Measurements from ENCODE around the gene PPP2R3C. TPM values are rescaled to one million over a fixed set of nuclear protein-coding genes. Genes with fewer than 3 reads are reported as not detected.
"Not testable (repeated sequence)": the region's sequence is repeated elsewhere in the genome, so short reads cannot be mapped to it uniquely, and the experiment has no call there.

The PPP2R3C gene
- total RNA-seq (2014; rRNA removed; shearing (Covaris generic)), result 20.8 and 24.2 TPM in 2 replicates
- polyA plus RNA-seq (2015; cell fraction: cytosol; rRNA removed), result 25.0 and 29.0 TPM in 2 replicates
- polyA plus RNA-seq (2015; cell fraction: nucleus; rRNA removed), result 17.6 and 20.6 TPM in 2 replicates

DNA sequence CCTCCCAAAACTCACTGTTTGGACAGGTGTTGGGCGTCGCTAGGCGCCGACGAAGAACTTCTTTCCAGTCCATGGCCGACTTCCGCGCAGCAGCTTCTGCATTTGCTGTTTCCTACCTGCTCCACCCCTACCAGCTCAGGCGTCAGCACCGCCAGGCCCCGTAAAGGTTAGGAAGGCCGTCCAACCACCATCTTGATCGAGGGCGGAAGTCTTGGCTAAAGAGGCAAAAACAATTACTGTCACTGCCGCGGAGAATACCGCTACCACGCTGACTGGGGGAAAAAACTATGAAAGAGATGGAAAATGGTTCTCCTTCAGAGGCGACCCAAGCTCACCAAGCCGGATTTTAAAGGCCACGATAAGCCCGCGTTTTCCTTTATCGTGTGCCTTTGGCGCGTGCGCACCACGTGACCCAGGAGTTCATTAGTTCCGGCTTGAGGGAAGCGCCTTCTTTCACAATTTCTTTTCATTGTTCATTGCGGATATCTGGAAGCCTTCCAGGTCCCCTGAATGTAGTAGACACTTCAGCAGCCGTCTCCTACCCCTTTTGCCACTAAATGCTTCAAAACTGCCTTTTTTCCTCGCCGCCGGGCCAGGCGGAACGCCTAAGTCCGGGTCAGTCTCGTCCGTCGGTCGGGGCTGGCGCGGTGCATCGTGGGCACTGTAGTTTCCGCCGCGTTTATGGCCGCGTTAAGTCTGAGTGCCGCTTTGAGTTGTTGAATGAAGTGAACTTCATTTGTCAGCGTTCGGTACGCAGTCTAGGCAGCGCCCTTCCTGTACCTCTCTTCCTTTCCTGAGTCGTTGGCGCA is at the start of gene PPP2R3C, which contains the start of gene PRORP:
Gene PPP2R3C, minus strand, starts transcription at position 104 of the 809 bp plus-strand sequence. Its CDS starts 31 bp downstream, at position 73.
Gene PRORP, plus strand, starts transcription at position 666 of the 809 bp plus-strand sequence. CDS start 694 bp downstream, outside the sequence.
- peak; percentile 97 for DNase-seq (ENCODE audit: low read depth)

DNA sequence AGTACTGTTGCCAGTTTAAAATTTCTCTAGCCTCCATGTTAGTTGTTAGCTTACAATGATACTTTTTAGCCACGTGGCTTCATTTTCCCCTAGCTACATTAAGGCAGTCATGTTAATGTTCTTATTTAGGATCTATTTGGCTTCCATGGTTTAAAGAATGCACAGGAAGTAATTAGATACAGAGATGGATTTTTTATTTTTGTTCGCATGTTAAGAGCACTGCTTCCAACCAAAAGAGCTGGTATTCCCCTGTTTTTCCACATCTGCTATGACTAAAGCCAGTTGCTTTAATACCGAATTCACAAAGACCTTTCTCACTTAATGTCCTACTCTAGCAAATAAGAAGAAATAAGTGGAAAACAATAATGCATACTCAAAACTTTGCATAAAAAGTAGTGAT is 45.7 kb upstream of the PPP2R3C start:
- DNase-seq (ENCODE audit: low read depth), result no peak

GRCh38 chr14:35164849-35165248 is 43.1 kb upstream of the PPP2R3C start:
- no peak for DNase-seq (ENCODE audit: low read depth)

DNA sequence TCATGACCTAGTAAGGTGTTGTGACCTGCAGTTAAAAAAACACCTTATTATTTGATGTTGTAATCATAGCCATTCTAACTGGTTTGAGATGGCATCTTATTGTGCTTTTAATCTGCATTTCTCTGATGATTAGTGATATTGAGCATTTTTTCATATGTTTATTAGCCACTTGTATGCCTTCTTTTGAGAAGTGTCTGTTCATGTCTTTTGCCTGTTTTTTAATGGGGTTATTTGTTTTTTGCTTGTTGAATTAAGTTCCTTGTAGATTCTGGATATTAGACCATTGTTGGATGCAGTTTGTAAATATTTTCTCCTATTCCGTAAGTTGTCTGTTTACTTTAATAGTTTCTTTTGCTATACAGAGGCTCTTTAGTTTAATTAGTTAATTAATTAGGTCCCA is 41.6 kb upstream of the PPP2R3C start:
- no peak for DNase-seq (ENCODE audit: low read depth)

DNA sequence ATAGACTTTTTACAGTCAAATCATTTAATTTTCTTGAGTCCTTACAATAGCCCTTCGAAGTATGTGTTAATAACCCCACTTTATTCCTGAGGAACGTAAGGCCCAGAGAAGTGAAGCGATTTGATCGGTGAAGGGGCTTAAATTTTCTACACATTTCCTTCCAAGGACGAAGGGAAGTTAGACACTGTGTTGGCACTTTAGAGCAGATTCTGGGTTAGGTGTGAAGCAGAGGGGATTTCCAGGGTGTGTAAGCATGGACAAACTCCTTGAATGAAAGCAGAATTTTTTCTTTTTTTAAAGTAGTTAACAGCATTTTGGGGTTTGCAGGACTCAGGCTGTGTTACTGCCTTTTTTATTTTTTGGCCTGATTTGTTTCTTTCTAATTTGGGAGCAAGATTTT is 39.4 kb upstream of the PPP2R3C start:
- no peak for DNase-seq (ENCODE audit: low read depth)

DNA sequence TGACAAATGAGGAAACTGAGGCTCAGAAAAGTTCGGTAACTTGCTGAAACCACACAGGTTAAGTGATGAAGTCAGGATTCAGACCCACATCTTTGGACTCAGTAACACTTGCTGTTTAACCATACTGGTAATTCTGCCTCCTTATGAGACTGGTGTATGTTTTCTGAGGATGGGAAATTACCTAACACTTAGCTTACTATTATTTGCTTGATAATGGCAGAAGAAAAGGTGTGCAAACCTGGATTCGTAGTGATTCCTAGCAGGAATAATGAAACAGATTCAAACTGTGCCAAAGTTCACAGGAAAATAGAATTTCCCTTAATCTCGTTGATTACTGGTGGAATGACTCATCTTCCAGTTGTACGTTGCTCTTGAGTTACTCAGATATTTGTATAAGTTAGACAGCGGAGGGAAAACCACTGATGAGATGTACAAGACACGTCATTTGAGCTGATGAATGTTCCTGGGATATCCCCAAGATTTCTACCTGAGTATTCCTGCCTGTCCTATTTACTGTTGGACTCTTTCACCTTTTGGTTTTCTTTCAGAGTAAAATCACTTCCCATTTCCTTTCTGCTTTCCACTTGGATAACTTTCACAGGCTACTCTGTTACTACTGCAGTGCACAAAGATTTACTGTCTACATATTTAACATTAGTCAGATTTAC is 38.1 kb upstream of the PPP2R3C start:
- DNase-seq (ENCODE audit: low read depth), result peak; percentile 92

DNA sequence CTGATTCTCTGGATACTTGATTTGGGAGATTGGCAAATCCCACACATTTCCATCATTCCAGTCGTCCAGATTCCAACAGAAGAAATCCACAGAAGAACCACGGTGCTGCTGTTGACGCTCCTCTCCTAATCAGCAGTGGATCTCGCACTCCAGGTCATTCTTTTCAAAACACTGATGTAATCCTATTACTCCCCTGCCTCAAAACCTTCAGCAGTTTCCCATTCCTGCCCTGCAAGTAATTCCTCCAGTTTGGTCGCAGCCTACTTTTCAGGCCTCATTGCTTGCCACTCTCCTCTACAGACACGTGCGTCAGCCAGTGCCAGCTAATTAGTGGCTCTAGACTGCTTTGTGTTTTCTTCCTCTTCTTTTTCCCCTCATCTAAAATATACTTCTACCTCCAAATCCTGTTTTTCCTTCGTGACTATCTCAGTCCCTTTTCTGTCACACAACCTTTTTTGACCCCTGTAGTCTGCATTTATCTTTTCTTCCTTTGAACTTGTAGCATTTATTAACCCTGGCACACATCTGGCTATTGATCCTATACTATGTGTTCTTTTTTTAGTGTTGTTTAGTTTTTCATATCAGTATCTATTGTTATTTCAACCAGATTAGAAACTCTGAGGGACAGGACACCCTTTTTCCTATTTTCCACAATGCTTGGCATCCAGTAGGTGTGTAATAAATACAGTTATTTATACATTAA is 37.3 kb upstream of the PPP2R3C start:
- no peak for DNase-seq (ENCODE audit: low read depth)

DNA sequence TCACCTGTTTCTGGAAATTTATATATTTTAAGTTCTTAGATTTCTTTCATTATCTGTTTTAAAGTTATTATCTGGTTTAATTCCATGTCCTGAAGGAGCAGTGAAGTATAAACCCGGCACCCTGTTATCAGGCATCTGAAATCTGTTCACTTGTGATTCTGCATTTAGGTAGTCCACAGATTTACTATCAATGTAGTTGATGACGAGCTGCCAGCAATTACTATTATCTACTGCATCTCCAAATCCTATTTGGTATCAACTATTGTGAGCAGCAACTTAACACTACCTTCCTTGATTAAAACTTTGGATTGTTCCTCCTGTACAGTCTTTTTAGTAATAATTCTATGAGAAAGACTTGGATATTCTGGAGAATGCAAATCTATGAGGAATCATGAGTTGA is 36.7 kb upstream of the PPP2R3C start:
- no peak for DNase-seq (ENCODE audit: low read depth)

DNA sequence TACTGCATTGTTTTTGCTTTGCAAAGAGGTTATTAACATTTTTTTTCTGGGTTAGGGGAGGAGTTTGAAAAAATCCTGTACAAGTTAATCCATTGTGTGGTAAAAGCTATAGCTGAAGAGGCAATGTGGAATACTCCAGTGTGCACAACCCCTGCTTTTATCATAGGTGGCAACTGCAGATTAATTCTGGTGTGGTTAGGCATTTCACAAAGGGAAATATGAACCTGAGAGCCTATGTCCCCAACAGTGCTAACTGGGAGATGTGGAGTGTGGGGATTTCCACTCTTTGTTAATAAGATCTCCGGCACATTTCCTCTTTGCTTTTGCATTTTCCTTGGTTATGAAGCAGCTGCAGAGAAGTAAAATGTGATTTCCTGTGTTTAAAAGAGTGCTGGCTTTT is 34.2 kb upstream of the PPP2R3C start:
- DNase-seq (ENCODE audit: low read depth), result peak; percentile 34

DNA sequence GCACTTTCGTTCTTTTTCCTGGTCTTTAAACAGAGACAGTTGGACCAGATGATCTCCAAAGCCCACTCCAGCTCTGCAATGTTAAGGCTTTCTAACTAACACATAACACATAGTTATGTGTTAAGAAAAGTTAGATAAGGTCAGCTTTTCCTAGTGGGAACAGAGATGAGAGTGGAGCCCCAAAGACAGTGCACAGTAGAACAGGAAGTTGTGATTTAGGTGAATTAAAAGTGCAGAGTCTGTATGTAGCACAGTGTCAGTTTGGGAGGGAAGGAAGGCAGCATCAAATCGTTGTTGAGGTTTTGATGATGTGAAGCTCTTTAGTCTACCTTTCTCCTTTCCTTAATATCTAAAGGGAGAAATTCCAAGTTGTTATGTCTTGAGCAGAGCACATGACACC is 32.2 kb upstream of the PPP2R3C start:
- DNase-seq (ENCODE audit: low read depth), result no peak

DNA sequence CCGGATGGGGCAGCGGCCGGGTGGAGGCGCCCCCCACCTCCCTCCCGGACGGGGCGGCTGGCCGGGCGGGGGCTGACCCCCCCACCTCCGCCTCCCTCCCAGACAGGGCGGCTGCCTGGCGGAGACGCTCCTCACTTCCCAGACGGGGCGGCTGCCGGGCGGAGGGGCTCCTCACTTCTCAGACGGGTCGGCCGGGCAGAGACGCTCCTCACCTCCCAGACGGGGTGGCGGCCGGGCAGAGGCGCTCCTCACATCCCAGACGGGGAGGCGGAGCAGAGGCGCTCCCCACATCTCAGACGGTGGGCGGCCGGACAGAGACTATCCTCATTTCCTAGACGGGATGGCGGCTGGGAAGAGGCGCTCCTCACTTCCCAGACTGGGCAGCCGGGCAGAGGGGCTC is 30.7 kb upstream of the PPP2R3C start:
- not testable (repeated sequence) for DNase-seq (ENCODE audit: low read depth)

DNA sequence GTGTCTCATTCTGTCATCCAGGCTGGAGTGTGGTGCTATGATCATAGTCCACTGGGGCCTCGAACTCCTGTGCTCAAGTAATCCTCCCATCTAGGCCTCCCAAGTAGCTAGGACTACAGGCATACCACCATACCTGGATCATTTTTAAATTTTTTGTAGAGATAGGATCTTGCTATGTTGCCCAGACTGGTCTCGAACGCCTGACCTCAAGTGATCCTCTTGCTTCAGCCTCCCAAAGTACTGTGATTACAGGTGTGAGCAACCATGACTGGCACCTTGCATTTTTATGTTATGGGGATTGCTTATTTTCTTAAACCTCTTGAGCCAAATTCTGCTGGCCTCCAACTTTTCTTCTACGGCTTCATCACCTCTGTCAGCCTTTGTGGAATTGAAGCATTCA is 27.4 kb upstream of the PPP2R3C start:
- DNase-seq (ENCODE audit: low read depth), result no peak

DNA sequence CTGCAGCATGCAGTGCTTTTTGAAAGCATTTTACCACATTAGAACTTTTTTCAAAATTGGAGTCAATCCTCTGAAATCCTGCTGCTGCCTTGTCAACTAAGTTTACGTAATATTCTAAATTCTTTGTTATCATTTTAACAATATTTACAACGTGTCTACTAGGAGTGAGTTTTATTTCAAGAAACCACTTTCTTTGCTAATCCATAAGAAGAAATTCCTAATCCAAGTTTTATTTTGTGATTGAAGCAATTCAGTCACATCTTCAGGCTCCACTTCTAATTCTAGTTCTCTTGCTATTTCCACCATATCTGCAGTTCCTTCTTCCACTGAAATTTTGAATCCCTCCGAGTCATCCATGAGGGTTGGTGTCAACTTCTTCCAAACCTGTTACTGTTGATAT is 25.9 kb upstream of the PPP2R3C start:
- no peak for DNase-seq (ENCODE audit: low read depth)

DNA sequence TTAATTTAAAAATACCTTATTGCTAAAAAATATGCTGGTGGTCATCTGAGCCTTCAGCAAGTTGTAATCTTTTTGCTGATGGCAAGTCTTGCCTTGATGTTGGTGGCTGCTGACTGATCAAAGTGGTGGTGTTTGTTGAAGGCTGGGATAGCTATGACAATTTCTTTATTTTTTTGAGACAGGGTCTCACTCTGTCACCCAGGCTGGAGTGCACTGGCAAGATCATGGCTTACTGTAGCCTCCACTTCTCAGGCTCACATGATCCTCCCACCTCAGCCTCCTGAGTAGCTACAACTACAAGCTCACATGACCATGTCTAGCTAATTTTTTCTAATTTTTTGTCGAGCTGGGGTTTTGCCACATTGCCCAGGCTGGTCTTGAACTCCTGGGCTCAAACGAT is 25.4 kb upstream of the PPP2R3C start:
- no peak for DNase-seq (ENCODE audit: low read depth)

DNA sequence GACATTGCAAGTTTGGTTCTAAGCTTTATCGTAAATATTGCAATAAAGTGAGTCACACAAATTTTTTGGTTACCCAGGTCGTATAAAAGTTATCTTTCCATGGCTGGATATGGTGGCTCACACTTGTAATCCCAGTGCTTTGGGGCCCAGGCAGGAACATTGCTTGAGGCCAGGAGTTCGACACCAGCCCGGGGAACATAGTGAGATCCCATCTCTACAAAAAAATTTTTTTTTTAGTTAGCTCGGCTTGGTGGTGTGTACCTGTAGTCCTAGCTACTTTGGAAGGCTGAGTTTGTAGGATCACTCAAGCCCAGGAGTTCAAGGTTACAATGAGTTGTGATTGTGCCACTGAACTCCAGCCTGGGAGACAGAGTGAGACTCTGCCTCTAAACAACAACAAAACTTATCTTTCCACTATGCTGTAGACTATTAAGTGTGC is 24.9 kb upstream of the PPP2R3C start:
- DNase-seq (ENCODE audit: low read depth), result no peak

DNA sequence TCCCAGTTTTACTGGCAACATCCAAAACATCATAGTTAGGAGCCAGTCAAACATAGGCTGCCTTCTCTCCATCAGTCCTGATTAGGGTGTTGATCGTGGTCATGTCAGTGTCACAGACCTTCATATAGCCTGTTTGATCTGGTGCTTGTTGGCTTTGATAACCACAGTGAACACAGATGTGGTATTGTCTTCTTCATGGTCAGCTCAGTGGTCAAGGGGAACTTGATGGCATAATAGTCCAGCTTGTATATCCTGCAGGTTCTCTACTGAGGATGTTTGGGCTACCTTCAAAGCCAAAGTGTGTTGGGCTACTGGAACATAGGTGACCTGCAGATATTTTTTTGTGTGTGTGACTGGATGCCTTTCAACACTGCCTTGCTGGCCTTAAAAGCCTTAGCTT is 22.2 kb upstream of the PPP2R3C start:
- DNase-seq (ENCODE audit: low read depth), result no peak

GRCh38 chr14:35140718-35141581 is 19.2 kb upstream of the PPP2R3C start:
- DNase-seq (ENCODE audit: low read depth), result no peak

GRCh38 chr14:35138585-35138984 is 16.8 kb upstream of the PPP2R3C start:
- DNase-seq (ENCODE audit: low read depth), result no peak

- DNase-seq (ENCODE audit: low read depth), result no peak
Observed at GRCh38 chr14:35134329-35135123, 12.7 kb upstream of the PPP2R3C start.
